Measurements from ENCODE around the gene SCN8A.

Gene SCN8A

DNA sequence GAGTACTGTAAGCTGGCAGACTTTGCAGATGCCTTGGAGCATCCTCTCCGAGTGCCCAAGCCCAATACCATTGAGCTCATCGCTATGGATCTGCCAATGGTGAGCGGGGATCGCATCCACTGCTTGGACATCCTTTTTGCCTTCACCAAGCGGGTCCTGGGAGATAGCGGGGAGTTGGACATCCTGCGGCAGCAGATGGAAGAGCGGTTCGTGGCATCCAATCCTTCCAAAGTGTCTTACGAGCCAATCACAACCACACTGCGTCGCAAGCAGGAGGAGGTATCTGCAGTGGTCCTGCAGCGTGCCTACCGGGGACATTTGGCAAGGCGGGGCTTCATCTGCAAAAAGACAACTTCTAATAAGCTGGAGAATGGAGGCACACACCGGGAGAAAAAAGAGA, 215.9 kb downstream of the SCN8A start:
- H3K27me3 ChIP-seq (ENCODE audit: insufficient read depth, low read length): no peaks in the 10 kb centered on the region
- H3K9me3 ChIP-seq (ENCODE audit: low read length): no peaks in the 10 kb centered on the region
- no peaks in the 10 kb centered on the region for H3K4me1 ChIP-seq (ENCODE audit: insufficient read depth, low read length)
- H3K4me3 ChIP-seq (ENCODE audit: low read length): no peak overlapping the region
- H3K36me3 ChIP-seq (ENCODE audit: insufficient read depth, low read length): peaks cover 12% of the 10 kb centered on the region
- H2AFZ ChIP-seq (ENCODE audit: low read depth, low read length): no peak overlapping the region

DNA sequence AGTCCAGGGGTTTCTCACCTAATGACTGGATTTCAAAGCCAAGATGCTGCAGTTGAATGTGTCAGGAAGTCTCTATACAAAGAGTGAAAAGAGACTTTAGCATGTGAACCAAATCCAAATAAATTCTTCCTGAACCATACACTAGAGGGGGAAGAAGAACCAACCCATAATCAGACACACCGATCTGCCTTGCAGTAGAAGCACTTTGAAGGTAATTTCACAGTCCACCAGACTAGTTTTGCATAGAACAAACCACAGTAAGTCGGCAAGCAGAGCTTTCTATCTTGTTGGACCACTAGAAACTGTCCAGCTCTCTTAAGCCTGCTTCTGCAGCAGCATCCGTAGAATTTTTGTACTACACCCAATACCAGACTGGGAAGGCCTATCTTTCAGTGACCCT, 218.2 kb downstream of the SCN8A start:
- no peak overlapping the region for H2AFZ ChIP-seq (ENCODE audit: low read depth, low read length)
- H3K9me3 ChIP-seq (ENCODE audit: low read length): no peaks in the 10 kb centered on the region
- H3K36me3 ChIP-seq (ENCODE audit: insufficient read depth, low read length): peaks cover 12% of the 10 kb centered on the region
- H3K27me3 ChIP-seq (ENCODE audit: insufficient read depth, low read length): no peaks in the 10 kb centered on the region
- no peaks in the 10 kb centered on the region for H3K4me1 ChIP-seq (ENCODE audit: insufficient read depth, low read length)
- no peak overlapping the region for H3K4me3 ChIP-seq (ENCODE audit: low read length)

DNA sequence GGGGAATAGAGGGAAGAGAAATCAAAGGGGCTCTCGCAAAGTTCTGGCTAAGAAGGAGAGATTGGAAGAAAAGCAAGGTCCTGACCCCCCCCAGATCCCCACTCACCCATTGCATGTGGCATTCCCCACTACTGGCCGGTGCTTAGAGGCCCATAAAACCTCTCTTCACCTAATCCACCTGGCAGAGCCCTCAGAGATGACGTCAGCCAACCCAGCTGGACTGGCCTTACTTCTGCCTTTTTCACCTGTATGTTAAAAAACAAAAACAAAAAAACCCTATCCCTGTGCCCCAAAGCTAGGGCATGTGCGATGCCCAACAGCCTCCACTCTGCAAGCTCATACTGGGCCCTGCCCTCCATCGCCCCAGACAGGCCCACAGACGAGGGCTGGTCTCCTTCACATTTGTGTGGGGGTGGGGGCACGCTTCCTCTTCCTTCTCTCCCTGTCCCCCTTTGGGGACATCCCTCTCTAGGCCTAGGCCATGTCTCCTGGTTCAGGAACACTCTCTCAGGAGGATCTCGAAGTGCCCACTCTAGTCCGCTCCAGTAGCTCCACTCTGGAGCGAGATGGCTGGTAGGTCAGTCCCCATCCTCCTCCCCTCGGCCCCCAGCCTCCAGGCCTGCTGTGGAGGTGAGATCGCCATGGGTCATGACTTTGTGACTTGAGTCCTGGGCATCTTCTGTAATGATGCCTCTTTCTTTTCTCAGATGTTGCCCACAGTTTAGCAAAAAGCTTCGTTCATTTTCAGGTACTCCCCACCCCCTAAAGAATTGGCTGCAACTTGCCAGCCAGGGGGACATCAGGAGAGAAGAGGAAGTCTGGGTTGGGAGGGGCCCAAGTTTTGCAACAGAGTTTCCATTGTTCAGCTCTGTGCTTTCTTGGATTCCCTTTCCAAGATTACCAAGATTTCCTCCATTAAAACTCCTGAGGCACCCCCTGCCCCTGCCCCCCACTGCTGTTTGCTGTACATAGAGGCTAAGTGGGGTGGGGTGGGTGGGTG, 220.5 kb downstream of the SCN8A start:
- H3K27me3 ChIP-seq (ENCODE audit: insufficient read depth, low read length): no peaks in the 10 kb centered on the region

DNA sequence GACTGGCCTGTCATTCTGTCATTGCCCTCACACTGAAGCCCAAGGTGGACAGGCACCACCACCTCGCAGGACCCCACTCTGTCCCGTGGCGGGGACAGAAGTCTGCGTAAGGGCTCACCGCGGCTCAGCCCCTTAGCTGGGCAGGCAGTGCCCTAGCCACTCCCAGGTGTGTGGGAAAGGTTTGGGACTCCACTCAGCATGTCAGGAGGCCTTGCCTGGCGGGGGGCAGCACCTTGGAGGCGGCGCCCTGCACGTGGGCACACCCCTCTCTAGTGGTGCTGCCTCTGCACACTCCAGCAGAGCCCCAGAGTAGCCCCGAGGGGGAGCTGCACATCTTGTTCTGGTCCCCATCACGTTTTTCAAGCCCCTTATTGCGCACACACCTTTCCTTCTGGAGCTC, 221.8 kb downstream of the SCN8A start:
- Histone ChIP-seq H3K36me3 (ENCODE audit: insufficient read depth, low read length) (peaks cover 3% of the 10 kb centered on the region), H3K9me3 (ENCODE audit: low read length) (no peaks in the 10 kb centered on the region), H3K4me1 (ENCODE audit: insufficient read depth, low read length) (no peaks in the 10 kb centered on the region), H2AFZ (ENCODE audit: low read depth, low read length) (no peak overlapping the region), H3K27me3 (ENCODE audit: insufficient read depth, low read length) (no peaks in the 10 kb centered on the region), H3K4me3 (ENCODE audit: low read length) (no peak overlapping the region)

More for the DNA sequence above, 220.5 kb downstream of the SCN8A start:
- no peaks in the 10 kb centered on the region for H3K9me3 ChIP-seq (ENCODE audit: low read length)
- no peak overlapping the region for H3K4me3 ChIP-seq (ENCODE audit: low read length)
- H3K4me1 ChIP-seq (ENCODE audit: insufficient read depth, low read length): no peaks in the 10 kb centered on the region
- H3K36me3 ChIP-seq (ENCODE audit: insufficient read depth, low read length): peaks cover 6% of the 10 kb centered on the region
- H2AFZ ChIP-seq (ENCODE audit: low read depth, low read length): no peak overlapping the region

DNA sequence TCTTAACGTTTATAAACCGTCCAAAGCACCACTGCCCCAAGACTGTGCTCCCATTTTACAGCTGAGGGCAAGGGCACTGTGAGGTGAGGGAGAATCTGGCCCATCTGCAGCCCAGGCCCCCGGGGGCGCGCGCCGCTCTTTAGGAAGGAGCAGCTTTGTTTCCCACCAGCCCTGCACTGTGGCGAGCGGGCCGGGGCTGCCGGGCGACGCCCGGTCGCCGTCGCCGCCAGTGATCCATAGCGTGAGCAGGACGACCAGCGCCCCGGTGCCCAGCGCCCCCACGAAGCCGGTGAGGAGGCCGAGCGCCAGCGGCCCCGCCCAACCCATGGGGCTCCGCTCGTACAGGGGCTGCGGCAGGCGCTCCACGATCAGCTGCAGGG, 222.9 kb downstream of the SCN8A start:
- Histone ChIP-seq H3K9me3 (ENCODE audit: low read length) (no peaks in the 10 kb centered on the region), H3K4me1 (ENCODE audit: insufficient read depth, low read length) (no peaks in the 10 kb centered on the region), H3K36me3 (ENCODE audit: insufficient read depth, low read length) (peaks cover 4% of the 10 kb centered on the region), H2AFZ (ENCODE audit: low read depth, low read length) (no peak overlapping the region), H3K4me3 (ENCODE audit: low read length) (no peak overlapping the region), H3K27me3 (ENCODE audit: insufficient read depth, low read length) (no peaks in the 10 kb centered on the region)

DNA sequence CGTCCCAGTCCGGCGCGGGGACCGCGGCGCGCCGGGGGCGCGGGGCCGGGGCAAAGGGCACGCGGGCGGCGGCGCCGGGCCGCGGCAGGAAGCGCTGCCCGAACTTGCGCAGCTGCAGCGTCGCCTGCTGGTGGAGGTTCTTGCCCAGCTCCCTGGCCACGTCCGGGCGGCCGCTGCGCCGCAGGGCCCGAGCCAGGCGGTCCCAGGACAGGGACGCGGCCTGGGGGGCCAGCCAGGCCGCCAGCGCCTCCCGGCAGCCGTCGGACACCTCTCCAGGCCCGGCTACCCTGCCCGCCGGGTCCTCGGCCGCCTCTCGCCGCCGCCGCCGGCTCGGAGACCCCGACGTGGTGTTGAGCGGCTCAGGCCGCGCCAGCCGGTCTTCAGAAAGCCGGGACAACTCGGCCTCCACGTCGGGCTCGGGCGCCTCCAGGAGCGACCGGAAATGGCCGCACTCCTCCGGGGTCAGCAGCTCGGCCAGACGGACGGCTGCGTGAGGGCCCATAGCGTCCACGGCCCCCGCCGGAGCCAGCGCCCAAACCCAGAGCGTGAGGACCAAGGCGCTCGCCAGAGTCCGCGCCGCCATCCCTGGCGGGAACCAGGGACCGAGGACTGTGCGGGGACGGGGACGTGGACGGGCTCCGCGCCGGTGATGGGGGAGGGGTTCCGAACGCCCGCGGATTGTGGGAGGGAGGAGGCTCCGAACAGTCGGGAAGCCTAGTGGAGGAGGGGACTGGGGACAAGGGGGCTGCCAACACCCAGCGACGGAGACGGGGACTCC, 223.5 kb downstream of the SCN8A start:
- Histone ChIP-seq H3K27me3 (ENCODE audit: insufficient read depth, low read length) (no peaks in the 10 kb centered on the region), H3K9me3 (ENCODE audit: low read length) (no peaks in the 10 kb centered on the region), H2AFZ (ENCODE audit: low read depth, low read length) (no peak overlapping the region), H3K4me1 (ENCODE audit: insufficient read depth, low read length) (no peaks in the 10 kb centered on the region), H3K36me3 (ENCODE audit: insufficient read depth, low read length) (peaks cover 4% of the 10 kb centered on the region), H3K4me3 (ENCODE audit: low read length) (no peak overlapping the region)

DNA sequence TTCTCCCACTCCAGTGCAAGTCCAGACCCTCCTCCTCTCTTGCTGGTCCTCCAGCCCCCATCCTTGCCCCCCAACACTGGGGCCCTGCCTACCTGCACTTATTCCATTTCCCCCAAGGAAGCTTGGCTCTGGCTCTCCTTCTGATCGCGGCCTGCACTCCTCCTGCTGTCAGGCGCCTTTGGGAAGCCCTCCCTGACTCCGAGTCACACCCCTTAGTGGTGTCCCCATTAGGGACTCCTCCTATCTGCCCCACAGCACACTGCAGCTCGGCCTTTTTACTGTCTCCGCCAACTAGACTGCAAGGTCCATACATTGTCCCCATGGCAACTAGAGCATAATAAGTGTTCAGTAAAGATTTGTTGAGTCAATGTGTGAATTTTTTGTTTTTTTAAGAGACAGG, 224.5 kb downstream of the SCN8A start:
- no peak overlapping the region for H3K4me3 ChIP-seq (ENCODE audit: low read length)

DNA sequence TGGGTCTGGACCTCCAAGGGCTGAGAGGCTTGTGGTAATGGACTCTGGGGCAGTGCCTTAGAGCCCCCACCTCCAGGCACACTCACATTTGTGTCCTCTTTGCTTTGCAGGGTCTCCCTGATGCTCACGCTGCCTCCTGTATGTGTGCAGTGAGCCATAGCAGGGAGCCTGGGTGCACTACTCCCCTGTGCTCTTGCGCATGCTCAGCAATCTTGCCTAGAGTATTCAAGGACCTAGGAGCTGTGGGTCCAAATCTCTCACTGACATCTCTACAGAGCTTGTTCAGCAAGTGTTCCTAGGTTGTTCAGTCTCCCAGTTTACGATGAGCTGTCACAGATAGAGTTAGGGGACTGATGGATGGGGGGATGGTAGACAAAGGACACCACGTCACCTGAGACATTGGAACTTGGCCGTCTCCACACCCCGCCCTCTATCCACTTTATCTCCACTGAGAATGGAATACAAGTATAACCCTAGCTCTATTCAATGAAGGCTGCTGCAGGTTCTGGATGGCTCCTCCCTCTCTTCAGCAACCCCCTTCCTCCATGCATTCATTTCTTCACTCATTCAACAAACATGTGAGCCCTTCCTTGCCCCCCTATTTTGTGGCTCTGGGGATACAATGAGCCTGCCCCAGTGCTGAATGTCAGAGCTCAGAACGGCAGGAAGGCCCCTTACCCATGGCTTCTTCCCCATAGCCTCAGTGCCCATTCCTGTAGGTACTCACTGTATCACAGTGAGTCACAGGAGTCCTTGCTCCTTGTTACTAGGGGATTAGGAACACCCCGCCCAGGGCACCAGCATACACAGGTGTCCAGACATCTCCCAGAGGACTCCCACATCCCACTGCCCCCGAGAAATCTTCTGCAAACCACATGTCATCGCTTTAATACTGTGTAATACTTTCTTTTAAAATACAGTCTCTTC, 226.3 kb downstream of the SCN8A start:
- Histone ChIP-seq H3K4me3 (ENCODE audit: low read length) (no peak overlapping the region), H2AFZ (ENCODE audit: low read depth, low read length) (no peak overlapping the region), H3K9me3 (ENCODE audit: low read length) (no peaks in the 10 kb centered on the region), H3K27me3 (ENCODE audit: insufficient read depth, low read length) (no peaks in the 10 kb centered on the region), H3K36me3 (ENCODE audit: insufficient read depth, low read length) (peaks cover 8% of the 10 kb centered on the region), H3K4me1 (ENCODE audit: insufficient read depth, low read length) (no peaks in the 10 kb centered on the region)

More for the DNA sequence above, 224.5 kb downstream of the SCN8A start:
- no peak overlapping the region for H2AFZ ChIP-seq (ENCODE audit: low read depth, low read length)
- peaks cover 4% of the 10 kb centered on the region for H3K36me3 ChIP-seq (ENCODE audit: insufficient read depth, low read length)
- H3K27me3 ChIP-seq (ENCODE audit: insufficient read depth, low read length): no peaks in the 10 kb centered on the region
- no peaks in the 10 kb centered on the region for H3K4me1 ChIP-seq (ENCODE audit: insufficient read depth, low read length)
- H3K9me3 ChIP-seq (ENCODE audit: low read length): no peaks in the 10 kb centered on the region

DNA sequence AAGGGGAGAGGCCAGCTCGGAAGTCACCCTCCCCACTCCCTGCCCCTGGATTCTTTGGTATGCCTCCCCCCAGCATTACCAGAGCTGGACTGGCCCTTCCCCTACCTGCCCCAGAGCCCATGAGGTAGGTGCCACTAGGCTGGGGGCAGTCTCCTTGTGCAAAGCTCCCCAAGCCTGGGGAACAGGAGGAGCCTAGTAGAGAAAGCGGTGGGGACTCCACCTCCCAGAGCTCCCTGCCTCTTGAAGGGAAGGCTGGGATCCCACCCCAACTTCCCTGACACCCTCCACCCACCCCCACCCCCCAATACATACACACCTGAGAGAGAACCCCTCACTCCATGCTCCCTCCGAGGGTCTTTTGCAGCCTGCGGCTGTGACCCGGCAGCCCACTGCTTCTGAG, 227.1 kb downstream of the SCN8A start:
- Histone ChIP-seq H3K9me3 (ENCODE audit: low read length) (no peaks in the 10 kb centered on the region), H3K36me3 (ENCODE audit: insufficient read depth, low read length) (peaks cover 16% of the 10 kb centered on the region), H3K4me3 (ENCODE audit: low read length) (no peak overlapping the region), H3K27me3 (ENCODE audit: insufficient read depth, low read length) (no peaks in the 10 kb centered on the region), H2AFZ (ENCODE audit: low read depth, low read length) (no peak overlapping the region), H3K4me1 (ENCODE audit: insufficient read depth, low read length) (no peaks in the 10 kb centered on the region)

DNA sequence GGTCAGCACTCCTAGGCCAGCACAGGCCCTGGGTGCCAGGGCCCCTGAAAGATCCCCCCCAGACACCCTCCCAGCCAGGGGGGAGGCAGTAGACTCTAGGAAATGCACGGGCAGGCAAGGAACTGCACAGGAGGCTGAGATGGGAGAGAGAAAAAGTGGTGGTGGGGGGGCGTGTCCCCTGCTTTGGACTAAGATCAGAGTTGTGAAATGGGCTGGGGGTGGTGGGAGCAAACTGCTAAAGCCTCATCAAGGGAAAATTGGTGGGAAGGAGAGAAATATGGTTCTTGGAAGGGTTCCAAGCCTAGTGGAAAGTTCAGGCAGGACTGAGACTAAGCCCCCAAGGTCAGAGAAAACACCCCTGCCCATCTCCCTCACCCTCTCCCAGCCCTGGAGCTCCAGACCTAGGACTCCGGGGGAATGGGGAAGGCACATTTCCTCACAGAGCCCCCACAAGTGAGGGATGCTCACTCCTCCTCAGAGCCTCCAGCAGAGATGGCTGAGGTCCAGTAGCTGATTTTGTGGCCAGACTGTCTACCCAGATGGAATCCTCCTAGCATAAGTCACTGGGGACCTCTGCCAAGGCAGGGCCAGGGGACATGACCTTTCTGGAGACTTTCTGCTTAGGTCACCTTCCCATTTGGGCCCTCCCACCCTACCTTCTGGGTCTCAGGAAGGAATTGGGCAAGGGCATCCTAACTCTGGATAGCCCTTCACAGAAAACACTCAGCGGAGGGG, 227.7 kb downstream of the SCN8A start:
- H3K9me3 ChIP-seq (ENCODE audit: low read length): no peaks in the 10 kb centered on the region
- H2AFZ ChIP-seq (ENCODE audit: low read depth, low read length): no peak overlapping the region
- H3K4me3 ChIP-seq (ENCODE audit: low read length): no peak overlapping the region
- peaks cover 21% of the 10 kb centered on the region for H3K36me3 ChIP-seq (ENCODE audit: insufficient read depth, low read length)
- H3K27me3 ChIP-seq (ENCODE audit: insufficient read depth, low read length): no peaks in the 10 kb centered on the region
- no peaks in the 10 kb centered on the region for H3K4me1 ChIP-seq (ENCODE audit: insufficient read depth, low read length)

DNA sequence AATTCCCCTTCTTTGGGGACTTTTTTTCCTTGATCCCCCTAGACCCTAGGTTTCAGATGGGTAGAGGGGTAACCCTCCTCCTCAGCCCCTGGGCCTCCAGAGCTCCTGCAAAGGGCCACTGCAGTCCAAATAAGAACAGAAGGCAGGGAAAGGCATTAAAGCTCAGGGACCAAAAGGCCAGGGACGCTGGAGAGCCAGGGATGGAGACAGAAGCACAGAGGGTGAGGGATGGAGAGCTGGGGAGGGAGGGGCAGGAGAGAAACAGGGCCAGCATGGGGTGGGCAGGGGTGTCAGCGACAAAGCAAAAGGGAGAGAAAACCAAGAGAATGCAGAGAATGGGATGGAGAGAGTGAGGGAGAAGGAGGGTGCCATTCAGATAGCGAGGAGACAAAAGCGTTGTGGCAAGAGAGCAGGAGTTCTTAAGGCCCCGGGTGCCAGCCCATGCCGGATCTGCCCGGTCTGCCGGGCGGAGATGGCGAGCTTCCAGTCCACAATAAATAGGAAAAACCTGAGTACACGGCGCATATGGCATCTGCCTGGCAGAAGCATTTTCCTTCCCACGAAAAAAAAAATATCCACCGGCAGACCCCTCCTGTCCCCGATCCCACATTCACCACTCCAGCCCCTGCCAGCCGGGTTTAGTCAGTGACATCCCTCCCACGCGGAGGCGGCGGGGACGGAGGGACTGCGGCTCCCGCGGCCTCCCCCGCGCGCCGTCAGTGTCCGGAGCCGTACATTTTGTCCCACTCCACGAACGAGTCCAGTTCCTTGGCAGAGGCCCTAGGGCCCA, 228.9 kb downstream of the SCN8A start:
- Histone ChIP-seq H3K4me3 (ENCODE audit: low read length) (no peak overlapping the region), H3K27me3 (ENCODE audit: insufficient read depth, low read length) (no peaks in the 10 kb centered on the region), H3K4me1 (ENCODE audit: insufficient read depth, low read length) (no peaks in the 10 kb centered on the region), H3K9me3 (ENCODE audit: low read length) (no peaks in the 10 kb centered on the region), H3K36me3 (ENCODE audit: insufficient read depth, low read length) (peaks cover 22% of the 10 kb centered on the region), H2AFZ (ENCODE audit: low read depth, low read length) (no peak overlapping the region)
